SK-N-SH treated with all-trans-retinoic acid at 6 μM for 48 hours (cell line): ENCODE results near the gene ALDH4A1.

Experiments used
- PATZ1 ChIP-seq: fragments of 250-450 bp; sonication (Bioruptor Pico); IDR thresholded peaks from 2 replicates; pipeline ENCODE4 v1.8.0; 2020; ENCODE audit warnings: mild to moderate bottlenecking, moderate library complexity, borderline replicate concordance
- POU6F1 ChIP-seq: fragments of 250-450 bp; sonication (Bioruptor Pico); IDR thresholded peaks from 2 replicates; pipeline ENCODE4 v1.8.0; 2021; ENCODE audit warnings: low read depth, mild to moderate bottlenecking, moderate library complexity, borderline replicate concordance
- RARB ChIP-seq: fragments of 250-450 bp; sonication (Bioruptor Pico); IDR thresholded peaks from 2 replicates; pipeline ENCODE4 v1.8.0; 2021; ENCODE audit warnings: mild to moderate bottlenecking, moderate library complexity
- ZFP3 ChIP-seq: fragments of 250-450 bp; sonication (Bioruptor Pico); IDR thresholded peaks from 2 replicates; pipeline ENCODE4 v1.5.0; 2020; ENCODE audit warnings: mild to moderate bottlenecking, moderate library complexity
- ZNF565 ChIP-seq: fragments of 450-650 bp; formaldehyde crosslinking; conservative IDR thresholded peaks from 2 replicates; pipeline ENCODE4 v1.5.0; 2020; ENCODE audit warnings: low read depth, mild to moderate bottlenecking, moderate library complexity
- ZNF70 ChIP-seq: fragments of 450-650 bp; formaldehyde crosslinking; IDR thresholded peaks from 2 replicates; pipeline ENCODE4 v1.5.0; 2020; ENCODE audit warnings: mild to moderate bottlenecking, moderate library complexity

- no peak for TF ChIP-seq PATZ1 (CRISPR knock-in tag)
- TF ChIP-seq POU6F1 = no peak
- no peak for TF ChIP-seq ZFP3
- no peak for TF ChIP-seq RARB (CRISPR knock-in tag)
- TF ChIP-seq ZNF565 (CRISPR knock-in tag) = no peak
- TF ChIP-seq ZNF70 = no peak
Observed at GRCh38 chr1:18919956-18920355, 17.6 kb upstream of the ALDH4A1 start.
